GM10266 (cell line): Measurements from ENCODE around the gene GPHN.

Experiments
- DNase-seq: peaks from one replicate; pipeline ENCODE4 v3.0.0; 2012; ENCODE audit errors: extremely low spot score
- TF ChIP-seq, protein P1 (sequence below): IDR thresholded peaks from 2 replicates; pipeline ENCODE4 v1.5.1; 2012; ENCODE audit warnings: mild to moderate bottlenecking, low read depth; ENCODE audit not compliant: control insufficient read depth, insufficient read depth; ENCODE audit errors: missing control alignments

GPHN gene

GRCh38 chr14:67221248-67221981 is 713.5 kb downstream of the GPHN start:
- TF ChIP-seq, protein P1, sequence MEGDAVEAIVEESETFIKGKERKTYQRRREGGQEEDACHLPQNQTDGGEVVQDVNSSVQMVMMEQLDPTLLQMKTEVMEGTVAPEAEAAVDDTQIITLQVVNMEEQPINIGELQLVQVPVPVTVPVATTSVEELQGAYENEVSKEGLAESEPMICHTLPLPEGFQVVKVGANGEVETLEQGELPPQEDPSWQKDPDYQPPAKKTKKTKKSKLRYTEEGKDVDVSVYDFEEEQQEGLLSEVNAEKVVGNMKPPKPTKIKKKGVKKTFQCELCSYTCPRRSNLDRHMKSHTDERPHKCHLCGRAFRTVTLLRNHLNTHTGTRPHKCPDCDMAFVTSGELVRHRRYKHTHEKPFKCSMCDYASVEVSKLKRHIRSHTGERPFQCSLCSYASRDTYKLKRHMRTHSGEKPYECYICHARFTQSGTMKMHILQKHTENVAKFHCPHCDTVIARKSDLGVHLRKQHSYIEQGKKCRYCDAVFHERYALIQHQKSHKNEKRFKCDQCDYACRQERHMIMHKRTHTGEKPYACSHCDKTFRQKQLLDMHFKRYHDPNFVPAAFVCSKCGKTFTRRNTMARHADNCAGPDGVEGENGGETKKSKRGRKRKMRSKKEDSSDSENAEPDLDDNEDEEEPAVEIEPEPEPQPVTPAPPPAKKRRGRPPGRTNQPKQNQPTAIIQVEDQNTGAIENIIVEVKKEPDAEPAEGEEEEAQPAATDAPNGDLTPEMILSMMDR, result no peak
- DNase-seq, result no peak

- no peak for DNase-seq
- TF ChIP-seq, protein P1, result no peak
Observed at GRCh38 chr14:67221982-67222328, 714.0 kb downstream of the GPHN start.

DNA sequence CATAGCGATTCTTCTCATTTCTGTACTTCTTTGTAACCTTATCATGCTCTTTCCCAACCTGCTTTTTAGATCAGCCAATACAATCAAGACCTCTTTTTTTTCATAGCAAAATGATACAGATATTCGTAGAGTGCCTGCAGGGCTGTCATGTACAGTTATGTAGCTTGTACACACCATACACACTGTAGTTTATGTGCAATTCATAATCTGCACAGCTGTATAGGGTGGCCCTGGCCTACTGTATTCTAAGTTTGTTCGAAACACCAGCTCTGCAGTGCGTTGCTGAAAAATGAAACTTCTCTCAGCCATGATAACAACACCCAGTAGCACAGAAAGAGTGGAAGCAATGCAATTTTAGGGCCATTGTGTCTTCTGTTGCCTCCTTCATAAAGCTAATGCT is 717.6 kb downstream of the GPHN start:
- TF ChIP-seq, protein P1, result no peak
- no peak for DNase-seq

DNA sequence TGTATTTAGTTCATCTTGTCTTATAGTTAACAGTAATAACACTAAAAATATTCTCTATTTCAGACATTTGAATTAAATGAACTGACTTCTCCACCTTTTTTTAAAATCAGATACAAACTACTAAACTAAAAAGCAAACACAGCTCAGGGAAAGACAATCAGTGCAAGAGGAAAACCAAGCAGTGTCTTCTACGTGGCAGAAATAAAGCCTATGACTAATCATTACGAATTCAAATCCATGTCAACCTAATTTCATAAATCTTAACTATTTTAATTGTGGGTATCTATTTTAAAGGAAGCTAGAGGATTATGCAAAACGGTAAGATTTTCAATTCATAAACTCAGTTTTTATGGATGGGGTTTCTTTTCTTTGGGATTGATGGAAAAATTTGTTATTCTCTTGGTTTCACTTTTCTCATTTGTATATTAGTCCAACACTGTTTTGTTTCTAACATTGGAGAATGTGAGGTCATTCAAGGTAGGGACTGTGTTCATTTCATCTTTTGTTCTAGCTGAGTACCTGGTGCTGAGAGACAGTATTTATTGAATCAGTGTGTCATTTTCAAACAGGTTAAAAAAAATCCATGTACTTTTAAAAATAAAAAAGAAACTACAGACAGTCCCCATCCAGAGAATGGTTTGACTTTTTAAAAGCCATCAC is 720.5 kb downstream of the GPHN start:
- TF ChIP-seq, protein P1, result no peak
- DNase-seq, result no peak
